Prostate gland (tissue), 2 donors: Measurements from ENCODE around the gene ASPDH. TPM values are rescaled to one million over a fixed set of nuclear protein-coding genes. Genes with fewer than 3 reads are reported as not detected.

Source experiments
- DNase-seq: peaks from one replicate; pipeline ENCODE4 v3.0.0-alpha.2; 2019; ENCODE audit warnings: low spot score
- H3K27ac ChIP-seq, 2 donors: fragments of 200-600 bp; sonication (generic); 2 replicates each; pipeline ENCODE4 v1.5.1; 2017 to 2019
- H3K27me3 ChIP-seq: fragments of 200-600 bp; sonication (generic); replicated peaks from 2 replicates; pipeline ENCODE4 v1.5.1; 2019; ENCODE audit not compliant: insufficient read depth
- H3K36me3 ChIP-seq, 2 donors: fragments of 200-600 bp; sonication (generic); 1 replicate in 1 of 2; 2 replicates in 1 of 2; pipeline versions ENCODE4 v1.5.1 to v1.8.1; 2017 to 2019
- H3K4me1 ChIP-seq: fragments of 200-600 bp; sonication (generic); replicated peaks from 2 replicates; pipeline ENCODE4 v1.5.1; 2019
- H3K4me3 ChIP-seq, 2 donors: fragments of 200-600 bp; sonication (generic); 2 replicates each; pipeline ENCODE4 v1.5.1; 2017 to 2019
- H3K9me3 ChIP-seq: fragments of 200-600 bp; sonication (generic); 2 replicates; pipeline ENCODE4 v1.5.1; 2017
- CTCF ChIP-seq, 4 experiments: fragments of 200-600 bp in 2 of 4; fragments of 450-650 bp in 2 of 4; sonication (generic) in 2 of 4; IDR thresholded peaks; 1 replicate in 3 of 4; 2 replicates in 1 of 4; pipeline ENCODE4 v1.5.1; 2016 to 2019; ENCODE audit warnings: antibody characterized with exemption in 4 of 4, mild to moderate bottlenecking in 2 of 4, moderate library complexity in 2 of 4
- POLR2A ChIP-seq: fragments of 450-650 bp; IDR thresholded peaks from one replicate; pipeline ENCODE4 v1.6.1; 2016; ENCODE audit warnings: antibody characterized with exemption, mild to moderate bottlenecking
- POLR2AphosphoS5 ChIP-seq: sonication (generic); formaldehyde crosslinking; IDR thresholded peaks from one replicate; pipeline ENCODE4 v1.6.1; 2017; ENCODE audit warnings: antibody characterized with exemption
- WGBS: methylation state at CpG from one replicate; pipeline ENCODE4 v1.1.5; 2018; 5-methylcytosine and 5-hydroxymethylcytosine counted together
- intact Hi-C: fragments of 100-400 bp; cut with DNase I; formaldehyde crosslinking; loops from one replicate; pipeline ENCODE4 v1.14.2; 2022
- total RNA-seq, 2 donors: library from RNA; depleted of rRNA; stranded (reverse); fragments of >200 nt; gene quantifications; one replicate each; pipeline ENCODE4 v1.1.0, GENCODE V29; 2016

ASPDH gene
- total RNA-seq, 2 donors from 2014 or later = not detected

GRCh38 chr19:50465986-50466705 lies 47.6 kb downstream of the ASPDH start:
- no peak overlapping the region for H3K27ac ChIP-seq
- no peak for TF ChIP-seq POLR2A
- no peak for TF ChIP-seq POLR2AphosphoS5
- no peak for TF ChIP-seq CTCF (IDR thresholded peaks at IDR 0.05)
- no peak overlapping the region for H3K4me3 ChIP-seq
- no peak for DNase-seq
- intact Hi-C loops = no loop called here
- H3K27me3 ChIP-seq = no peaks in the 10 kb centered on the region
- no peaks in the 10 kb centered on the region for H3K36me3 ChIP-seq
- H3K4me1 ChIP-seq = no peaks in the 10 kb centered on the region
- no peaks in the 10 kb centered on the region for H3K9me3 ChIP-seq
- WGBS = 40% methylated on average over 29 of the region's 29 CpGs

- intact Hi-C loops = no loop called here
- no peak for DNase-seq
- Histone ChIP-seq H3K9me3 (no peaks in the 10 kb centered on the region), H3K4me3 (no peak overlapping the region), H3K27me3 (no peaks in the 10 kb centered on the region), H3K36me3 (no peaks in the 10 kb centered on the region), H3K27ac (no peak overlapping the region), H3K4me1 (no peaks in the 10 kb centered on the region)
- 93% methylated on average over 13 of the region's 13 CpGs for WGBS
- TF ChIP-seq POLR2A (no peak), CTCF (IDR thresholded peaks at IDR 0.05) (no peak), POLR2AphosphoS5 (no peak)
These were observed 48.7 kb downstream of the ASPDH start for GRCh38 chr19:50465000-50465399.

- TF ChIP-seq CTCF (IDR thresholded peaks at IDR 0.05) (no peak), POLR2AphosphoS5 (no peak), POLR2A (no peak)
- Histone ChIP-seq H3K27me3 (peaks cover 2% of the 10 kb centered on the region), H3K27ac (no peak overlapping the region), H3K36me3 (no peaks in the 10 kb centered on the region), H3K4me3 (no peak overlapping the region), H3K9me3 (no peaks in the 10 kb centered on the region), H3K4me1 (no peaks in the 10 kb centered on the region)
- intact Hi-C loops = no loop called here
- 73% methylated on average over 14 of the region's 19 CpGs for WGBS
- DNase-seq = no peak
These were observed 49.4 kb downstream of the ASPDH start for GRCh38 chr19:50464348-50464747.

- Histone ChIP-seq H3K4me3 (no peak overlapping the region), H3K4me1 (no peaks in the 10 kb centered on the region), H3K27me3 (peaks cover 8% of the 10 kb centered on the region)
These were observed 50.7 kb downstream of the ASPDH start for GRCh38 chr19:50462970-50463369.

More at GRCh38 chr19:50462970-50463369, 50.7 kb downstream of the ASPDH start:
- no peak overlapping the region for H3K27ac ChIP-seq
- intact Hi-C loops = no loop called here
- H3K9me3 ChIP-seq = no peaks in the 10 kb centered on the region
- DNase-seq = no peak
- H3K36me3 ChIP-seq = no peaks in the 10 kb centered on the region
- WGBS = 75% methylated on average over 7 of the region's 7 CpGs
- TF ChIP-seq POLR2A (no peak), CTCF (IDR thresholded peaks at IDR 0.05) (no peak), POLR2AphosphoS5 (no peak)

Other genes with a start within 250 kb of the ASPDH start
- gene KCNC3, start 184.5 kb downstream of the ASPDH start, total RNA-seq = 10 to 100 TPM in 1 of 2 donors, 1 to 10 TPM in 1; 3.6 to 10.6 TPM
- gene NAPSA, start 148.3 kb downstream of the ASPDH start, total RNA-seq = 1 to 10 TPM in 1 of 2 donors, under 1 TPM in 1; 0.85 to 5.0 TPM
- gene NR1H2, start 137.5 kb downstream of the ASPDH start, total RNA-seq = 100 to 1,000 TPM; 110 to 129 TPM
- 10 to 100 TPM; 15.6 to 35.7 TPM for gene POLD1, start 129.6 kb downstream of the ASPDH start, total RNA-seq
- not detected for gene SPIB, start 95.0 kb downstream of the ASPDH start, total RNA-seq
- under 1 TPM; 0.09 to 0.34 TPM for gene MYBPC2, start 81.0 kb downstream of the ASPDH start, total RNA-seq
- 100 to 1,000 TPM; 135 to 286 TPM for gene EMC10, start 37.4 kb downstream of the ASPDH start, total RNA-seq
- 10 to 100 TPM in 1 of 2 donors, 1 to 10 TPM in 1; 5.9 to 16.8 TPM for gene GARIN5A, start 37.1 kb downstream of the ASPDH start, total RNA-seq
- 10 to 100 TPM; 29.4 to 31.7 TPM for gene JOSD2, start 2.7 kb downstream of the ASPDH start, total RNA-seq
- gene LRRC4B, start 54.5 kb upstream of the ASPDH start, total RNA-seq = 1 to 10 TPM; 5.6 to 7.9 TPM
- 1 to 10 TPM; 3.0 to 4.4 TPM for gene SYT3, start 126.0 kb upstream of the ASPDH start, total RNA-seq
- 10 to 100 TPM in 1 of 2 donors, 1 to 10 TPM in 1; 4.3 to 33.2 TPM for gene C19orf81, start 135.5 kb upstream of the ASPDH start, total RNA-seq
- gene SHANK1, start 205.9 kb upstream of the ASPDH start, total RNA-seq = 1 to 10 TPM in 1 of 2 donors, under 1 TPM in 1; 0.91 to 2.3 TPM
- gene CLEC11A, start 209.5 kb upstream of the ASPDH start, total RNA-seq = 10 to 100 TPM; 13.8 to 26.2 TPM